Raji (cell line): ENCODE results near the gene LLGL1.

Experiments used
- POLR2A ChIP-seq: IDR thresholded peaks from 2 replicates; pipeline ENCODE4 v1.6.1; 2011; ENCODE audit warnings: low read depth, low read length, control low read depth; ENCODE audit not compliant: insufficient read depth

LLGL1 gene

DNA sequence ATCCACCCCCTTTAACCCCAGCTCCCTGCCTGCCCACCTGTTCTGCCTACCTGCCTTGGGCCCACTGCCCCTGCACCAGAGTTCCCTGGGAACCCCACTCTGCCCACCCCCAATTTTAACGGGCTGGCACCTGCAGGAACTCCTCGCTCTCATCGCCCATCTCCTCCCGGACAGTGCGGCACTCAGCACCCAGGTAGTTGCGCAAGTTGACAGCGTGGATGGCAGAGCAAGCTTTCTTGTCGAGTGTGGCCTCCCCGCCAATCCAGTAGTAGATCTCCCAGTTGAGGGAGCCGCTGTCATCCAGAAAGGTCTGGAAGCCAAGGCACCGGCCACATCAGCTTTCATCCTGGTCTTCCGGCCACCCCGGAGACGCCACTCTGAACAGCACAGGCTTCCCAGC, 25.3 kb downstream of the LLGL1 start:
- no peak for TF ChIP-seq POLR2A

GRCh38 chr17:18251204-18251603, 25.8 kb downstream of the LLGL1 start:
- TF ChIP-seq POLR2A = no peak

DNA sequence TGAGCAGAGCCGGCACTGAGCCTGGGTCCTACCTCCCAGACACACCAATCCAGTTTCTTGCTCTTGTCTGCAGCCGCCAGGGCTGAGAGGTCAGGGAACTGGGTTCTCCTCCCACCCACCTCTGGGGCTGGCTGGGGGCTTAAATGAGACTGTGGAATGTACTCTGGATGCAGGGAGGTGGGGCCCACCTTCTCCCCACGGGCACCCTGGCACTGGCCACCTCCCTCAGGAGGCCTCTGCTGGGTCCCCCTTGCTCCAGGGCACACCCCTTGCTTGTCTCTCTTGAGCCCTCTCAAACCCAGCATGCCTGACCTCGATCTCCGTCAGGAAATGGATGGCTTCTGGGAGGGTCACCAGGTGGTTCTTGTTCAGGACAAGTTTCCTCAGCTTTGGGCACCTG, 26.7 kb downstream of the LLGL1 start:
- no peak for TF ChIP-seq POLR2A

DNA sequence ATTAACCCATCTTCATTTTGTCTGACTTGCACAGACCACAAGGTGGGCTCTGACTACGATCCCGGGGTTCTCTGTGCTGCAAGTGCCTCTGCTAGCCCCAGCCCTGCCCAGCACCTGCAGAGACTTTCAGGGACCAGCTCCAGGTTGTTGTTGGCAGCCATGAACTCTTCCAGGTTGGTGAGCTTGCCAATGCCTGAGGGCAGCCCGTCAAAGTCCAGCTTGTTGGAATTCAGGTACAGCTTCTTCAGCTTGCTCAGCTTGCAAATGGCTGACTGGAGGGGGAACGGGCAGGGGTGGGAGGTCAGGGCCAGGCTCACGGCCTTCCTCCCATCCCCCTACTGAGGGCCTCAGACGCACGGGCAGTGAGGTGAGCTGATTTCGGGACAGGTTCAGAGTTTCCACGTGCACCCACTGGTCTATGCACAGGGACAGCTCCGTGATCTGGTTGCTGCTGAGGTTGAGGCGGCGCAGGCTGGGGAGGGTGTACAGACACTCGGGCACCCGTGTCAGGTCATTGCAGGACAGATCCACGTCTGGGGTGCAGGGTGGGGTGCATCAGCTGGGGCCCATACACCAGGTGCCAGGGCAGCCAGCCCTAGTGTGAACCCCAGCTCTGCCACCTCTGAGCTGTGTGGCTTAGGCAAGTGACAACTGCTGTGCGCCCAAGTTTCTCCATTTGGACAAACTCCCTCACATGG, 27.9 kb downstream of the LLGL1 start:
- TF ChIP-seq POLR2A = no peak

DNA sequence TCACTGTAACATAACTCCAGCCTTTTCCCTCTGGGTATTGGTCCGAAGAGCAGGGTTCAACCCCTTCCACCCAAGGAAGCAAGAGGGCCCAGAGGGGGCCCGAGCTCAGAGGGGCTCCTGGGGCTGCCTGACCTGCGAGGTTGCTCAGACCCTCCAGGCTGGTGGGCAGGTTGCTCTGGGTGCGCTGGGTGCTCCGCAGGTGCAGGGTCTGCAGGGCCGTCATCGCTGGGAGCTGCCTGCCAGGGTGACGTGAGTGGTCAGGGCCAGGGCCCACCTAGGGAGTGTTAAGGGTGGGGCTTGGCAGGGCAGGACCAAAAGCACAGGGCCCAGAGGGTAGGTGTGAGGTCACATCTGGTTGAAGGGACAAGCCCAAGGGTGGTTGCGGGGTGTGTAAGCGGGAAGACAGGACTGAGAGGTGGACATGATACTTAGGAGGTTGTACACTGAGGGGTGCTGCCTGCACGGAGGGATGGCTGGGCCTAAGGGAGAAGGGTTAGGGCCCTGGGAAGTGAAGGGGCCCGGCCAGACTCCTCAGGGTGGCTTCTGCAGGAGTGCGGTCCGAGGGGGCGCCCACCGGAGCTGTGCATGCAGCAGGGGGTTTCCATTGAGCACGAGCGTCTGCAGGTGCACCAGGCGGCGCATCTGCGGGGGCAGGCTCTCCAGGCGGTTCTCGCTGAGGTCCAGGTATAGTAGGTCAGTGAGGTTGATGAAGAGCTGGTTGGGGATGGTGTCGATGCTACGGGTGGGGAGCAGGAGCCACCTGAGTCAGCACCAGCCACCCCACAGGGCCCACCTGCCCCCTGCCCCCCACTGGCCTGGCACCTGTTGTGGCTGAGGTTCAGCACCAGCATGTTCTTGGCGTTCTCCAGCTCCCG, 28.7 kb downstream of the LLGL1 start:
- TF ChIP-seq POLR2A = no peak

DNA sequence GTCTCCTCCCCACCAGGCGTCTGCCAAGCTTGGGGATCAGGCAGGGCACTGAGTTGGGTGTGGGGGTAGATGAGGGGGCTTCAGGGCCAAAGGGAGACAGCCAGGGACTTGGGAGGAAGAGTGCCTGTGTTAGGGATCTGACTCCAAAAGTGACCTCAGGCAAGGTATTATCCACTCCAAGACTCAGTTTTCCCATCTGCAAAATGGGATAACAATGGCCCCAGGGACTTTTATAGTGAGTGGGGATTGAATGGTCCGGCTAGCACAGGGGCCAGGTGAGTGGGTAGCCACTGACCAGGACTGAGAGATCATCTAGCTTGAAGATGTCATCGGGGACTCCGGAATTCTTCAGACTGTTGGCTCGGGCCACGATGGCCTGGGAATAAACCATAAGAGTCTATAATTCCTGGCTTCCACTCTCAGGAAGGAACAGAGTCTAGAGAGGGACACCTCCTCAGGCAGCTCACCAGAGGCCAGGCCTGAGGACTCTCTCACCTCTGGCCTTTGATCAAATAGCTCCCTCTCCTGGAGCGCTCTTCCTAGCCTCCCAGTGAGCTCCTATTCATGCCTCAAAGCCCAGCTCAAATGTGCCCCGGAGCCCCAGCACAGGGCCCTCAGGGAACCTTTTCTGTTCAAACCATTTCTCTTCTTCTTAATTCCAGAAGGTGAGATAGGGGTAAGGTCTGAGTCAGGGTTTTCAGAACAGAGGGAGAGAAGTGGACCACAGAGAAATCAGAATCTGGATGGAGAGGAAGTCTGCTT, 29.6 kb downstream of the LLGL1 start:
- TF ChIP-seq POLR2A = no peak

DNA sequence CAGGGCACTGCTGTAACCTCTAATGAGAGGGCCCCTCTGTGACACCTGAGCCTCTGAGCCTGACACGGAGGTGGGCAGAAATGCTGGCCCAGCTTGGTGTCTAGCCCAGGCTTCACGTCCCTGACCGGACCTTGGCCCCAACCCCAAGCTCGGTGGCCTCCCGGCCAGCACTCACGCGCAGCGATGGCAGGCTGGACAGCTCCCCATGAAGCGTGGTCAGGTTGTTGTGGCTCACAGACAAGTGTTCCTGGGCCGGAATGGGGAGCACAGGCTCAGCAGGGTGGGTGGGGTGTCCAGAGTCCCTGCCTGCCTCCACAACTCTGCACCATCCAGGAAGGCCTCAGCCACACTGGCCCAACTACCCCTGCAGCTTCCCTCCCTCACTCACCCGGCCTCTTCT, 30.9 kb downstream of the LLGL1 start:
- TF ChIP-seq POLR2A = no peak

- TF ChIP-seq POLR2A = no peak
Measured at GRCh38 chr17:18256776-18257175, 31.3 kb downstream of the LLGL1 start.

GRCh38 chr17:18257268-18257981, 32.0 kb downstream of the LLGL1 start:
- TF ChIP-seq POLR2A = no peak

GRCh38 chr17:18257982-18258355, 32.5 kb downstream of the LLGL1 start:
- no peak; the same call in 1 of the 2 replicates for TF ChIP-seq POLR2A

DNA sequence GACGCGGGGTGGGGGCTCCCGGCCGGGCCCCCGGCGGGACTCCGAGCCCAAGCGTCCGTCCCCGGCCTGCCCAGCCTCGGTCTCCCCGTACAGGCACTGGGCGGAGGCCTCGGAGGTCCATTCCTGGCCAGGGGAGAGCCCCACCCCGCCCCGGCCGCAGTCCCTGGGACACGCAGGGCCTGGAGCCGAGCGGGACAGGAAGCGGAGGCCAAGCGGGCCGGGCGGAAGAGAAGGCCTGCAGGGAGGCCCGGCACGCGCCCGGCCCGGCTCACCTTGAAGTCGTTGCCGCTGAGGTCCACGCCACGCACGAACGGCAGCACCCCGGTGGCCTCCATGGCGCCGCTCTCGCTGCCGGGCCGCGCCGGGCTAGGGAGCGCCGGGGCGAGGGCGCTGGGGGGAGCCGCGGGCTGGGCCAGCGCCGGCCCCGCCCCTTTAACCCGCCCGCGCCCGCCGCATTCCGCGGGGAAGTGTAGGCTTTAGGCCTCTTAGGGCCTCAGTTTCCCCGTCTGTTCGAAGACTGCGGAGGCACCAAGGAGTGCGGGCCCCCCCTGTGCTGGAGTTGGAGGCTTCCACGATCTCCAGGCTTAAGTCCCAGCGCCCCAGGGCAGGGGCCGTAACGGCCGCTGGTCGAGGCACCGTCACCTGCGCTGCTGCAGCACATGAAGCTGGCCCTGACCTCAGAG, 33.1 kb downstream of the LLGL1 start, which contains the start of gene FLII:
Gene FLII, minus strand, starts transcription at position 383 of the 683 bp plus-strand sequence. Its CDS starts 48 bp downstream, at position 335.
- peak; percentile 76 for TF ChIP-seq POLR2A

DNA sequence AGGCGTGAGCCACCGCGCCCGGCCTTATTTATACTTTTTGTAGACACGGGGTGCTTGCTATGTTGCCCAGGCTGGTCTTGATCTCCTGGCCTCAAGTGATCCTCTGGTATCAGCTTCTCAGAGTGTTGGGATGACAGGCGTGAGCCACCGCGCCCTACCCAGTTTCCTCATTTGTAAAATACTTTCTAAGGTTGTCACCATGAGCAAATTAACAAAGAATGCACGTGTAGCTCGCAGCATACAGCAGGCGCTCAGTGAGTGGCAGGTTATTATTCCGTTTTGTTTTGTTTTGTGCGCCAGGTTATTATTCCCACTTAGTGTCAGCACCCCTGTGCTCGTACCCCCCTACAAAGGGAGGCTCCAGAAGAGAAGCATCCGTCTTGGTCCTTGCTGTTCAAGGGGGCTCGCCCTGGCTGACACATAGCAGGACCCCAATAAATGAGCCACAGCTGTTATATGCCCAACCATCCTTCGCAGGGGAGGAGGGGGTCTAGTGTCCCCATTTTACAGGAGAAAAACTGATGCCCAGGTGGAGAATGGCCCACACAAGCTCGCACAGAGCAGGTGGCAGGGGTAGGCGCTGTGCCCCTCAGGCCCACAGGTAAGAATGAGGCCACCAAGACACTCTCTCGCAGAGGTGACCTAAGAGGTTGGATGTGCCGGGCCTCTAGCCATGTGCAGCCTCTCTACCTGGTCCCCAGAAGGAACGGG, 34.3 kb downstream of the LLGL1 start:
- TF ChIP-seq POLR2A = no peak

GRCh38 chr17:18260332-18261145, 35.1 kb downstream of the LLGL1 start, which contains the start of gene MIEF2:
TSS of gene MIEF2 (plus strand) at chr17:18260662. CDS start at chr17:18262721, 2,059 bp downstream.
- TF ChIP-seq POLR2A = peak; percentile 70
